Measurements from ENCODE around the gene EIF1AD. TPM values are rescaled to one million over a fixed set of nuclear protein-coding genes. Genes with fewer than 3 reads are reported as not detected.

Gene EIF1AD
- total RNA-seq, 3 donors from 2014 or later, result 31.0 to 33.1 (median 31.0) TPM

GRCh38 chr11:66007201-66007634 is 5.3 kb upstream of the EIF1AD start:
- TF ChIP-seq POLR2A (IDR thresholded peaks at IDR 0.05) (no peak), POLR2AphosphoS5 (IDR thresholded peaks at IDR 0.05) (no peak), CTCF (IDR thresholded peaks at IDR 0.05) (no peak)
- H3K36me3 ChIP-seq, result no peaks in the 10 kb centered on the region
- H3K4me3 ChIP-seq, result no peak overlapping the region
- H3K9me3 ChIP-seq, result no peaks in the 10 kb centered on the region
- intact Hi-C loops (cut with DNase I; ENCODE audit: low total_unique reads), result no loop called here
- peaks cover 0 to 11% of the 10 kb centered on the region in 2 donors for H3K4me1 ChIP-seq
- H3K27me3 ChIP-seq, result no peaks in the 10 kb centered on the region
- DNase-seq (ENCODE audit: low spot score in 2 of 2), result no peak
- peak overlapping the region; percentile 10 to 23 for H3K27ac ChIP-seq

GRCh38 chr11:66006891-66007176 is 4.9 kb upstream of the EIF1AD start:
- DNase-seq (ENCODE audit: low spot score in 2 of 2), result no peak
- Histone ChIP-seq H3K4me1 (peaks cover 0 to 8% of the 10 kb centered on the region in 2 donors), H3K27me3 (no peaks in the 10 kb centered on the region), H3K27ac (peak overlapping the region; percentile 10 to 23), H3K4me3 (no peak overlapping the region), H3K36me3 (no peaks in the 10 kb centered on the region), H3K9me3 (no peaks in the 10 kb centered on the region)
- TF ChIP-seq POLR2AphosphoS5 (IDR thresholded peaks at IDR 0.05) (no peak), POLR2A (IDR thresholded peaks at IDR 0.05) (no peak), CTCF (IDR thresholded peaks at IDR 0.05) (no peak)
- intact Hi-C loops (cut with DNase I; ENCODE audit: low total_unique reads), result no loop called here

GRCh38 chr11:66006134-66006890 is 4.4 kb upstream of the EIF1AD start:
- TF ChIP-seq POLR2A (IDR thresholded peaks at IDR 0.05) (no peak), CTCF (IDR thresholded peaks at IDR 0.05) (no peak), POLR2AphosphoS5 (IDR thresholded peaks at IDR 0.05) (no peak)

GRCh38 chr11:66004186-66004585 is 2.2 kb upstream of the EIF1AD start:
- Histone ChIP-seq H3K36me3 (no peaks in the 10 kb centered on the region), H3K4me3 (no peak overlapping the region), H3K27ac (no peak overlapping the region), H3K27me3 (no peaks in the 10 kb centered on the region), H3K4me1 (peaks cover 0 to 9% of the 10 kb centered on the region in 2 donors), H3K9me3 (no peaks in the 10 kb centered on the region)
- no peak for DNase-seq (ENCODE audit: low spot score in 2 of 2)
- intact Hi-C loops (cut with DNase I; ENCODE audit: low total_unique reads), result no loop called here
- no peak for TF ChIP-seq POLR2AphosphoS5 (IDR thresholded peaks at IDR 0.05)
- no peak for TF ChIP-seq CTCF (IDR thresholded peaks at IDR 0.05)
- no peak for TF ChIP-seq POLR2A (IDR thresholded peaks at IDR 0.05)

More at GRCh38 chr11:66006134-66006890, 4.4 kb upstream of the EIF1AD start:
- Histone ChIP-seq H3K9me3 (no peaks in the 10 kb centered on the region), H3K27ac (peak overlapping the region in 1 of 2 donors; percentile 10), H3K4me1 (peaks cover 0 to 4% of the 10 kb centered on the region in 2 donors), H3K27me3 (no peaks in the 10 kb centered on the region), H3K4me3 (no peak overlapping the region), H3K36me3 (no peaks in the 10 kb centered on the region)
- intact Hi-C loops (cut with DNase I; ENCODE audit: low total_unique reads), result no loop called here
- no peak for DNase-seq (ENCODE audit: low spot score in 2 of 2)

GRCh38 chr11:66003291-66003690 is 1.3 kb upstream of the EIF1AD start:
- Histone ChIP-seq H3K27ac (peak overlapping the region; percentile 91 to 92), H3K9me3 (no peaks in the 10 kb centered on the region), H3K27me3 (no peaks in the 10 kb centered on the region), H3K4me1 (peaks cover 0 to 9% of the 10 kb centered on the region in 2 donors), H3K36me3 (no peaks in the 10 kb centered on the region), H3K4me3 (peak overlapping the region; percentile 80 to 96 (median 95))
- TF ChIP-seq POLR2A (IDR thresholded peaks at IDR 0.05) (no peak), CTCF (IDR thresholded peaks at IDR 0.05) (no peak), POLR2AphosphoS5 (IDR thresholded peaks at IDR 0.05) (no peak)
- DNase-seq (ENCODE audit: low spot score in 2 of 2), result no peak
- intact Hi-C loops (cut with DNase I; ENCODE audit: low total_unique reads), result no loop called here

Measured in breast epithelium (tissue), 4 donors.